GM21619 (cell line): ENCODE results near the gene SLC48A1.

Source experiments
- ATAC-seq: cut with Tn5 transposase; IDR thresholded peaks from one replicate; pipeline ENCODE4 v1.9.1; 2021; ENCODE audit not compliant: unreplicated experiment

The SLC48A1 gene

GRCh38 chr12:47773062-47773857 lies at the start of gene SLC48A1:
Gene SLC48A1 (plus strand): TSS chr12:47773238. CDS start chr12:47773305, 67 bp downstream.
- ATAC-seq: peak; percentile 81

- no peak for ATAC-seq
Measured at GRCh38 chr12:47725091-47725772, 47.8 kb upstream of the SLC48A1 start, which contains the start of gene ENDOU. Gene ENDOU (minus strand): TSS chr12:47725490. CDS start chr12:47725413, 77 bp downstream.

GRCh38 chr12:47725893-47726292 lies 47.1 kb upstream of the SLC48A1 start:
- ATAC-seq: peak; percentile 94

GRCh38 chr12:47729233-47729632 lies 43.8 kb upstream of the SLC48A1 start:
- ATAC-seq: no peak

- no peak for ATAC-seq
Measured at GRCh38 chr12:47730341-47730744, 42.7 kb upstream of the SLC48A1 start.

- ATAC-seq: no peak
Measured at GRCh38 chr12:47731723-47732122, 41.3 kb upstream of the SLC48A1 start.

GRCh38 chr12:47732504-47732903 lies 40.5 kb upstream of the SLC48A1 start:
- no peak for ATAC-seq

- no peak for ATAC-seq
Measured at GRCh38 chr12:47733142-47733541, 39.9 kb upstream of the SLC48A1 start.

GRCh38 chr12:47734725-47735480 lies 38.1 kb upstream of the SLC48A1 start:
- ATAC-seq: no peak

- no peak for ATAC-seq
Measured at GRCh38 chr12:47735649-47736048, 37.4 kb upstream of the SLC48A1 start.

GRCh38 chr12:47736216-47736615 lies 36.8 kb upstream of the SLC48A1 start:
- ATAC-seq: no peak

- ATAC-seq: no peak
Measured at GRCh38 chr12:47736877-47737676, 36.0 kb upstream of the SLC48A1 start.

- ATAC-seq: no peak
Measured at GRCh38 chr12:47737936-47738594, 35.0 kb upstream of the SLC48A1 start.

- ATAC-seq: no peak
Measured at GRCh38 chr12:47739297-47739696, 33.7 kb upstream of the SLC48A1 start.

GRCh38 chr12:47739979-47740378 lies 33.1 kb upstream of the SLC48A1 start:
- peak; percentile 72 for ATAC-seq

- peak; percentile 39 for ATAC-seq
Measured at GRCh38 chr12:47740606-47741339, 32.3 kb upstream of the SLC48A1 start.

- no peak for ATAC-seq
Measured at GRCh38 chr12:47741340-47741703, 31.7 kb upstream of the SLC48A1 start.

GRCh38 chr12:47742253-47742825 lies 30.7 kb upstream of the SLC48A1 start:
- no peak for ATAC-seq

GRCh38 chr12:47743311-47743860 lies 29.7 kb upstream of the SLC48A1 start:
- no peak for ATAC-seq
